ENCODE data around the gene CBLIF. TPM values are rescaled to one million over a fixed set of nuclear protein-coding genes. Genes with fewer than 3 reads are reported as not detected.
"Not testable (repeated sequence)": the region's sequence is repeated elsewhere in the genome, so short reads cannot be mapped to it uniquely, and the experiment has no call there.

The CBLIF gene
- not detected for total RNA-seq

DNA sequence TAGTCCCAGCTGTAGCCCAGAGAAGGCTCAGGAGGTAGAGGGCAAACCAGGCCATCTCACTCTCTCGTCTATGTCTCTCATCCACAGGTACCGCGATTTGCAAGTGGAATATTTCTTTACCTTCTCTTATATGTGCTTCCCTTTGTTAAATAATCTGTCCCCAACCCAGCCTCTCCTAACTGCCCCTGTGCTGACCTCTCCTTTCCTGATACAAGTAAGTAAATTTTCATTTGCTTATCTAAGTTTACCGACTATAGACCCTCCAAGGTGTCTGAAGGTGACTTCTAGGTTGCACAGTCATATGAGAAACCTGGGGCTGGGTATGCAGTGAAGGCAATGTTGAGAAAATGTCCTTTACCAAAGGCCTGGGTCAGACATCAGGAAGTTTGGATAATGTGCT lies at the start of gene CBLIF:
CBLIF (minus strand) TSS at position 101 of the 400 bp plus-strand sequence; CDS start at position 55, 46 bp downstream.
- no peaks in the 10 kb centered on the region for H3K36me3 Mint-ChIP-seq
- ChIA-PET CTCF (no interaction called here), POLR2A (no interaction called here)
- H3K4me1 Mint-ChIP-seq (ENCODE audit: low read depth), result no peaks in the 10 kb centered on the region
- H3K27ac Mint-ChIP-seq, result no peak within 1 kb of the TSS
- no peak within 1 kb of the TSS for H3K4me3 Mint-ChIP-seq
- no peak for DNase-seq
- intact Hi-C loops (cut with micrococcal nuclease), result no loop called here
- no peaks in the 10 kb centered on the region for H3K9me3 Mint-ChIP-seq
- no peaks in the 10 kb centered on the region for H3K27me3 Mint-ChIP-seq

DNA sequence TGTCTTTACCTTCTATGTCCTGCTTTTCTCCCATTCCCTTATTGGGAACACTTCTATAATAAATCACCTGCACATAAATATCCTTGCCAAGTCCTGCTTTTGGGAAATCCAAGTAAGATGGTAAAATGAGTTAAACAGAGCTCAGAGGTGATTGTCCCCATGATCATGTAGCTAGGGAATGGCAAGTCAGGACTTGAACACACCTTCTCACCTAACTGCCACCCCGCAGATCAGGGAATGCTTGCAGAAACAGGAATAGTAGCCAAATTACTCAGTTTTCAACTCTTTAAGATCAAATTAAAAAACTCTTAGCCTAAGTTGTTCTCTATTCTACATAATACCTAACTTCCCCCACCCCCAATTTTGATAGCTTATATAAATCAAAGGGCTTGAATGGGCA lies 49.3 kb upstream of the CBLIF start:
- no peak for DNase-seq
- intact Hi-C loops (cut with micrococcal nuclease), result no loop called here
- Mint-ChIP-seq H3K36me3 (peaks cover 7% of the 10 kb centered on the region), H3K27ac (no peak overlapping the region), H3K4me1 (ENCODE audit: low read depth) (no peaks in the 10 kb centered on the region), H3K4me3 (no peak overlapping the region), H3K27me3 (peaks cover 9% of the 10 kb centered on the region), H3K9me3 (peaks cover 19% of the 10 kb centered on the region)
- ChIA-PET CTCF (no interaction called here), POLR2A (no interaction called here)

DNA sequence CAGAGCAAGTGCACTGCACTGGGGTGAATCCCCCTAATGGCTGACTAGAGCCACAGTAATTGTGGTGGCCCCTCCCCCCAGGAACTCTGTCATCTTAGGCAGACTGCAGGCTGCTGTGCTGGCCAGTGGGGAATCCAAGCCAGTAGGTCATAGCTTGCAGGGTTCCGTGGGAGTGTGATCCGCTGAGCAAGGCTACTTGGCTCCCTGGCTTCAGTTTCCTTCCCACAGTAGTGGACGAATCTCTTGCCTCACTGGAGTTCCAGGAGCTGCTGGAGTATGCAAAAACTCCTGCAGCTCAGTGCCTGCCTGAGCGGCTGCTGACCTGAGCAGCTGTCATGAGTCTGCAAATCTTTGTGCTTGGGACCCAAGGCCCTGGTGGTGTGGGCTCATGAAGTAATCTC lies 46.5 kb upstream of the CBLIF start:
- ChIA-PET CTCF (no interaction called here), POLR2A (no interaction called here)
- Mint-ChIP-seq H3K9me3 (peaks cover 39% of the 10 kb centered on the region), H3K27me3 (peaks cover 11% of the 10 kb centered on the region), H3K4me1 (ENCODE audit: low read depth) (no peaks in the 10 kb centered on the region), H3K36me3 (peaks cover 16% of the 10 kb centered on the region), H3K4me3 (no peak overlapping the region), H3K27ac (no peak overlapping the region)
- DNase-seq, result no peak
- intact Hi-C loops (cut with micrococcal nuclease), result no loop called here

DNA sequence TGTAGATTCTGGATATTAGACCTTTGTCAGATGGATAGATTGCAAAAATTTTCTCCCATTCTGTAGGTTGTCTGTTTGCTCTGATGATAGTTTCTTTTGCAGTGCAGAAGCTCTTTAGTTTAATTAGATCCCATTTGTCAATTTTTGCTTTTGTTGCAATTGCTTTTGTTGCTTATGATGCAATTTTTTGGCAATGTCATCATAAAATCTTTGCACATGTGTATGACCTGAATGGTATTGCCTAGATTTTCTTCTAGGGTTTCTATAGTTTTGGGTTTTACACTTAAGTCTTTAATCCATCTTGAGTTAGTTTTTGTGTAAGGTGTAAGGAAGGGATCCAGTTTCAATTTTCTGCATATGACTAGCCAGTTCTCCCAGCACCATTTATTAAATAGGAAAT lies 41.9 kb upstream of the CBLIF start:
- H3K27me3 Mint-ChIP-seq; H3K4me1 Mint-ChIP-seq (ENCODE audit: low read depth); DNase-seq; intact Hi-C loops (cut with micrococcal nuclease); H3K4me3 Mint-ChIP-seq; H3K27ac Mint-ChIP-seq; POLR2A ChIA-PET: not testable (repeated sequence)
- CTCF ChIA-PET, result interaction anchor here (0.7 kb wide), 1 partner anchor 37 kb away, joined by 3 read pairs; no protein-coding TSS in a partner anchor
- Mint-ChIP-seq H3K36me3 (peaks cover 16% of the 10 kb centered on the region), H3K9me3 (peaks cover 43% of the 10 kb centered on the region)

DNA sequence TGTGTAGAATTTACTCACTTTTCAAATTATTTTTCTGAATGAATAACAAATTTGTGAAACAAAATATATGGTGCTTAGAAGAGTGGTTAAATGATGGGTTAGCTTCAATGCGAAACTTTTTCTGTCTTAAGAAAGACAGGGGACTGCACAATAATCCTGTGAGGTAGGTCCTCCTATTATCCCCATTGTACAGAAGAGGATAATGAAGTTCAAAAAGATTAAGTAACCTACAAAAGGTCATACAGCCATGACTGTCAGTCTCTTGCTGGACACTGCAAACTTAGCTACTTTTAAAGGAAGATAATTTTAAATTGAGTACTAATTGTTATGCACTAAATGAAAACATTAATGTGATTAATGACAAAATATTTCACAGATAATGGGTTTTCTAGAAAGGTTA lies 38.3 kb upstream of the CBLIF start:
- H3K4me3 Mint-ChIP-seq, result no peak overlapping the region
- H3K27me3 Mint-ChIP-seq, result no peaks in the 10 kb centered on the region
- POLR2A ChIA-PET, result no interaction called here
- no peaks in the 10 kb centered on the region for H3K4me1 Mint-ChIP-seq (ENCODE audit: low read depth)
- no peak overlapping the region for H3K27ac Mint-ChIP-seq
- DNase-seq, result no peak
- intact Hi-C loops (cut with micrococcal nuclease), result no loop called here
- H3K9me3 Mint-ChIP-seq, result peaks cover 18% of the 10 kb centered on the region
- H3K36me3 Mint-ChIP-seq, result no peaks in the 10 kb centered on the region
- CTCF ChIA-PET, result interaction anchor here (0.8 kb wide), 1 partner anchor 27 kb away, joined by 3 read pairs; no protein-coding TSS in a partner anchor

DNA sequence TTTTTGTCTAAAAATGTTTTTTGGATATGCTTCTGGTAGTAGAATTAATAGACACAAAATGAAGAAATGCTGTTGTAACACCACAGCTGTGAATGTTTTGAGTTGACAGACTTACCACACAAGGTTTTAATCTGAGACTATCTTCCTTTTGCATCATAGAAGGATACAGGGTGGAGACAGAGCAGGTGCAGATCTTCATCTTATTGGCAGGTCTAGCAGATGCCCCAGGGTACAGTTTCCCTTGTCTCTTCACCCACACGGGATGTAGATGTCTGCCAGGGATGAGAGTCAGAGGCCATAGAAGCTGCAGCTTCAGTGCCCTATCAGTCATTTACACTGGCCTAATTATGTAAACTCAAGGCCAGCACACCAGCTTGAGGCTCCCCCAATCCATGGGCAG lies 34.3 kb upstream of the CBLIF start:
- POLR2A ChIA-PET, result no interaction called here
- Mint-ChIP-seq H3K9me3 (no peaks in the 10 kb centered on the region), H3K27me3 (peaks cover 6% of the 10 kb centered on the region), H3K27ac (no peak overlapping the region), H3K4me1 (ENCODE audit: low read depth) (no peaks in the 10 kb centered on the region), H3K4me3 (no peak overlapping the region), H3K36me3 (no peaks in the 10 kb centered on the region)
- DNase-seq, result no peak
- intact Hi-C loops (cut with micrococcal nuclease), result no loop called here
- CTCF ChIA-PET, result no interaction called here

DNA sequence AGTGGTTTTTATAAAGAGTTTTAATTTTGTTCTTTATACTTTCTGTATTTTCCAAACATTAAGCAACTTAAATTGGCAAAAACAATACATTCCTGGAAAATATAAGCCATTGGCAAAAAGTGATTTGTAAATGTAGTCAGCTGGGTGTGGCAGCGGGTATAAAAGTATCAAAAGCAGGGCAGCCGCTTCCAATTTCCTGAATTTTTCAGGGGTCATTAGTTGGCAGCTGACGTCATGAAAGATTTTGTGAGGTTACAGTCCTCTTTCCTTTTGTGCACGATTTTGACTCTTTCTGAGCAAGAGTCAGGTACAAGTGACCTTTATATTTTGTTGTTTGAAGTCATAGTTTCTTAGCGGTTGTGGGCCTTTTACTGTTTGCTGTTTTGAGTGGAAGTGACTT lies 33.3 kb upstream of the CBLIF start, which contains the start of gene OOSP3:
OOSP3 (plus strand) TSS at position 208 of the 400 bp plus-strand sequence; CDS start at position 235, 27 bp downstream.
- CTCF ChIA-PET, result no interaction called here
- H3K36me3 Mint-ChIP-seq, result no peaks in the 10 kb centered on the region
- DNase-seq, result no peak
- H3K4me3 Mint-ChIP-seq, result no peak within 1 kb of the TSS
- intact Hi-C loops (cut with micrococcal nuclease), result no loop called here
- POLR2A ChIA-PET, result no interaction called here
- H3K4me1 Mint-ChIP-seq (ENCODE audit: low read depth), result no peaks in the 10 kb centered on the region
- no peaks in the 10 kb centered on the region for H3K9me3 Mint-ChIP-seq
- peaks cover 6% of the 10 kb centered on the region for H3K27me3 Mint-ChIP-seq
- no peak within 1 kb of the TSS for H3K27ac Mint-ChIP-seq

DNA sequence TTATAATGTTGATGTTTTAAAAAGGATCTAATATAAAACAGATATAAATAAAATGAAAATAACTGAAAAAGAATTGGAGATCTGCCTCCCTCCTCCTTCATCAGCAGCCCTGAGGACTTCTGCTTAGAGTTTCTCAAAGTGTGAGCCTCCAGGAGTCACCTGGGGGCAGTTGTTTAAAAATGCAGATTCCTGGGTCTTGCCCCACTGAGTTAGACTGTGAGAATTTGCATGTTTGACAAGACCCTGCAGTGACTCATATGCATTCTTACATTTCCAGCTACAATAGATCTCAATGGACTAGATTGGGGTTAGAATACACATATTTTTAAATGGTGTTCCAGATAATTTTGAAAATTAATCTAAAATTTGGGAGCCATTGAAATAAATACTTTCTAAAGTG lies 32.5 kb upstream of the CBLIF start:
- Mint-ChIP-seq H3K9me3 (no peaks in the 10 kb centered on the region), H3K36me3 (no peaks in the 10 kb centered on the region), H3K27ac (no peak overlapping the region), H3K4me1 (ENCODE audit: low read depth) (no peaks in the 10 kb centered on the region), H3K27me3 (peaks cover 6% of the 10 kb centered on the region), H3K4me3 (no peak overlapping the region)
- intact Hi-C loops (cut with micrococcal nuclease), result no loop called here
- ChIA-PET CTCF (no interaction called here), POLR2A (no interaction called here)
- DNase-seq, result no peak

DNA sequence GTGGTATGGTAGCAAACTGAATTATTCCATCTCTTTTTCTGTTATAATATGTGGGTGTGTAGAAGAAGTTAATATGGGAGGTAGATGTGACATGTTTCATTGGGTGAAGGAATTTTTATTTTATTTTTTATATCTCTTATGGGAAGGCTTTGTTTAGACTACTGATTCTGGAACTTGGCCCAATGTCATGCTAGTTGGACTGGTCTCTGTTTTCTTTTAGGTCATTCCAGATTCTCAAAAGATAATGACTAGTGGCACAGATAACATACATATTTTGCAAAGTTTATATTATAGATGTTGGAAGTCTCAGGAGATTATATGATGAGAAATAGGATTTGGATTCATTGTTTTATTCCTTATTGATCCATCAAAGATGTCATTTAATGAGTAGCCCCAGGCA lies 32.0 kb upstream of the CBLIF start:
- H3K4me1 Mint-ChIP-seq (ENCODE audit: low read depth), result no peaks in the 10 kb centered on the region
- POLR2A ChIA-PET, result no interaction called here
- H3K27ac Mint-ChIP-seq, result no peak overlapping the region
- no peaks in the 10 kb centered on the region for H3K36me3 Mint-ChIP-seq
- H3K4me3 Mint-ChIP-seq, result no peak overlapping the region
- CTCF ChIA-PET, result no interaction called here
- DNase-seq, result no peak
- peaks cover 6% of the 10 kb centered on the region for H3K27me3 Mint-ChIP-seq
- intact Hi-C loops (cut with micrococcal nuclease), result no loop called here
- H3K9me3 Mint-ChIP-seq, result no peaks in the 10 kb centered on the region

DNA sequence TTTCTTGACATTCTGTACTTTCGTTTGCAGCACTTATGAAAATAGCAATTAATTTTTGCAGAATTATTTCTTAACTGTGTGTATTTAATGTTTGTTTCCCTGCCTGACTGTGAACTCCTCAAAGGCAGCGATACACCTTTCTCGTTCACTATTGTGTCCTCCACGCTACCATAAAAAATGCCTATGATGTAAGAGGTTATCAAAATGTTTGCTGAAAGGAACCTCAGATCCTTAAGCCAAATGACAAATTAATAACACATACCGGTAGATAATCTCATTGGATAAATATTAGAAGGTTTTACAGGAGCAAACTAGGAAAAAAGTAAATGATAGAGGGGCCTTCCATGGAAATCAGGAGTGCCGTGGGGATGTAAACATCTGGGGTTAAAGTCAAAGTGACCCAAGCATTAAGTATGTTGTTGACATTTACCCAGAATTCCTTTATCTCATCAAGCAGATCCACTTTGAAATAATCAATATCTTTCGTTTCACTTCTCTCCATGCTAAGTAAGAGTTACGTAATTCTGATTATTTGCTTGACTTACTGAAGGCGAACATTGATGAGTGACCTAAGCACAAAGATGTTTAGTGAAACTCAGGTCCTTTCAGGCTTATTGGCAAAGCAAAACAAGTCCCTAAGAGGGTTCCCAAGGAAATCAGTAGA lies 30.7 kb upstream of the CBLIF start:
- intact Hi-C loops (cut with micrococcal nuclease), result no loop called here
- Mint-ChIP-seq H3K4me3 (no peak overlapping the region), H3K9me3 (no peaks in the 10 kb centered on the region), H3K27ac (no peak overlapping the region), H3K27me3 (peaks cover 6% of the 10 kb centered on the region), H3K36me3 (no peaks in the 10 kb centered on the region), H3K4me1 (ENCODE audit: low read depth) (no peaks in the 10 kb centered on the region)
- CTCF ChIA-PET, result no interaction called here
- DNase-seq, result no peak
- POLR2A ChIA-PET, result no interaction called here

DNA sequence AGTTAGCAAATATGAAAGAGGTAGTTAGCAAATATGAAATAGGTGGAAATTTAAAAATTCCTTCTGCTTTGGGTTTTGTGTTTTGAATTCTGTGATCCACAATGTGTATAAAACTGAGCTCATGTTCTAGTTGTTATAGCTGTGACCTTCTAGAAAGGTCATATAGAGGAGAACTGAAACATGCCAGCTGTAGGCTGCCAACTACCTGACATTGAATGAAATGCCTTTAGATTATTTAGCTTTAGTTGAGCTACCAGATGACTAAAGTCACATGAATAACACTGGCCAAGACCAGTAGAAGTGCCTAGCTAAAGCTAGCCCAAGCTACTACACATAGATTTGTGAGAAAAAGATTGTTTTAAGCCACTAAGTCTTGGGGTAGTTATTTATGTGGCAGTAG lies 26.8 kb upstream of the CBLIF start:
- no peak overlapping the region for H3K27ac Mint-ChIP-seq
- no peaks in the 10 kb centered on the region for H3K36me3 Mint-ChIP-seq
- H3K27me3 Mint-ChIP-seq, result peaks cover 6% of the 10 kb centered on the region
- intact Hi-C loops (cut with micrococcal nuclease), result no loop called here
- H3K4me1 Mint-ChIP-seq (ENCODE audit: low read depth), result no peaks in the 10 kb centered on the region
- H3K4me3 Mint-ChIP-seq, result no peak overlapping the region
- peaks cover 4% of the 10 kb centered on the region for H3K9me3 Mint-ChIP-seq
- CTCF ChIA-PET, result no interaction called here
- POLR2A ChIA-PET, result no interaction called here
- no peak for DNase-seq

DNA sequence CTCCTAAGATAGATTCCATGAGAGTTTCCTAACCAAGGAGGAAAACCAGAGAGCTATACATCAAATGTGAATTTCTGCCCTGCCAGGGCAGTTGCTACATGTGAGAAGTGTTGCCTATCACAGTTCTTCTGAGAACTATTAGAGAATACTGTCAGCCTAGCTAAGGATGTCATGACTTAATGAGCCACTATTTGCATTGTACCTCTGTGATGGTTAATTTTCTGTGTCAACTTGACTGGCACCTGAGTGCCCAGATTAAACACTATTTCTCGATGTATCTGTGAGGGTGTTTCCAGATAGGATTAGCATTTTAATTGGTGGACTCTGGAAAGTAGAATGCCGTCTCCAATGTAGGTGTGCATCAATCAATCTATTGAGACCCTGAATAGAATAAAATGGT lies 22.6 kb upstream of the CBLIF start:
- intact Hi-C loops (cut with micrococcal nuclease), result no loop called here
- Mint-ChIP-seq H3K4me3 (no peak overlapping the region), H3K9me3 (peaks cover 4% of the 10 kb centered on the region), H3K4me1 (ENCODE audit: low read depth) (no peaks in the 10 kb centered on the region), H3K36me3 (no peaks in the 10 kb centered on the region), H3K27ac (no peak overlapping the region), H3K27me3 (peaks cover 4% of the 10 kb centered on the region)
- ChIA-PET POLR2A (no interaction called here), CTCF (no interaction called here)
- DNase-seq, result no peak

DNA sequence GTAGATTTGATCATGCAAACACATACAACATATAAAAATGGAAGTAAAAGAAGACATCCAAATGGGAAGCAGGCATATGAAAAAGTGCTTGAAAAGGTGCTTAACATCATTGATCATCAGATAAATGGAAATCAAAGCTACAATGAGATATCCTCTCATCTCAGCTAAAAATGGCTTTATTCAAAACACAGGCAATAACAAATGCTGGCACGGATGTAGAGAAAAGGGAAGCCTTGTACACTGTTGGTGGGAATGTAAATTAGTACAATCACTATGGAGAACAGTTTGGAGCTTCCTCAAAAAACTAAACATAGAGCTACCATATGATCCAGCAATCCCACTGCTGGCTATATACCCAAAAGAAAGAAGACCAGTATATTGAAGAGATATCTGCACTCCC lies 21.5 kb upstream of the CBLIF start:
- H3K27ac Mint-ChIP-seq, result no peak overlapping the region
- H3K4me1 Mint-ChIP-seq (ENCODE audit: low read depth), result no peaks in the 10 kb centered on the region
- H3K4me3 Mint-ChIP-seq, result no peak overlapping the region
- CTCF ChIA-PET, result no interaction called here
- no peak for DNase-seq
- no peaks in the 10 kb centered on the region for H3K36me3 Mint-ChIP-seq
- H3K27me3 Mint-ChIP-seq, result peaks cover 4% of the 10 kb centered on the region
- peaks cover 4% of the 10 kb centered on the region for H3K9me3 Mint-ChIP-seq
- intact Hi-C loops (cut with micrococcal nuclease), result no loop called here
- POLR2A ChIA-PET, result no interaction called here

All from activated CD4-positive, alpha-beta memory T cell treated with anti-CD3 and anti-CD28 coated beads for 36 hours (primary cell).